Endodermal cell (in vitro differentiated cells): ENCODE measurements around the gene ADCY3. TPM values are rescaled to one million over a fixed set of nuclear protein-coding genes. Genes with fewer than 3 reads are reported as not detected.
A peak's percentile ranks its signal among the peaks of the same experiment; 100 is the strongest.

ENCODE experiments used
- DNase-seq: peaks from one replicate; pipeline ENCODE4 v3.0.0-alpha.2; 2017
- H3K27ac ChIP-seq: 2 replicates; pipeline ENCODE4 v1.5.1; 2013; ENCODE audit warnings: mild to moderate bottlenecking, low read depth, low read length, moderate library complexity
- H3K27me3 ChIP-seq: 2 replicates; pipeline ENCODE4 v1.6.1; 2013; ENCODE audit warnings: mild to moderate bottlenecking, low read length, moderate library complexity; ENCODE audit not compliant: insufficient read depth, control insufficient read depth, poor library complexity, severe bottlenecking
- H3K36me3 ChIP-seq: 2 replicates; pipeline ENCODE4 v1.7.0; 2013; ENCODE audit warnings: mild to moderate bottlenecking, low read length, moderate library complexity; ENCODE audit not compliant: control insufficient read depth, insufficient read depth
- H3K4me1 ChIP-seq: one replicate; pipeline ENCODE4 v1.7.0; 2013; ENCODE audit warnings: low read length; ENCODE audit not compliant: control insufficient read depth, insufficient read depth
- H3K4me3 ChIP-seq: 2 replicates; pipeline ENCODE4 v1.5.1; 2013; ENCODE audit warnings: mild to moderate bottlenecking, low read length, moderate library complexity
- H3K9ac ChIP-seq: 2 replicates; pipeline ENCODE4 v1.6.1; 2013; ENCODE audit warnings: mild to moderate bottlenecking, low read length, moderate library complexity; ENCODE audit not compliant: poor library complexity, severe bottlenecking; ENCODE audit errors: extremely low read depth
- H3K9me3 ChIP-seq: 2 replicates; pipeline ENCODE4 v1.6.1; 2013; ENCODE audit warnings: mild to moderate bottlenecking, low read length, moderate library complexity; ENCODE audit not compliant: control insufficient read depth
- H3K27ac Mint-ChIP-seq: 2 replicates; pipeline ENCODE4 v1.8.0; 2020; ENCODE audit warnings: mixed read lengths
- H3K27me3 Mint-ChIP-seq: 2 replicates; pipeline ENCODE4 v1.8.0; 2021; ENCODE audit warnings: mild to moderate bottlenecking, mixed read lengths; ENCODE audit not compliant: insufficient read depth
- H3K36me3 Mint-ChIP-seq: 2 replicates; pipeline ENCODE4 v1.8.0; 2020; ENCODE audit warnings: low read depth, mixed read lengths
- H3K4me1 Mint-ChIP-seq: 2 replicates; pipeline ENCODE4 v1.8.0; 2020; ENCODE audit warnings: mixed read lengths
- H3K4me3 Mint-ChIP-seq: 2 replicates; pipeline ENCODE4 v1.8.0; 2020; ENCODE audit warnings: mild to moderate bottlenecking, moderate library complexity, mixed read lengths
- H3K9me3 Mint-ChIP-seq: 2 replicates; pipeline ENCODE4 v1.8.0; 2020; ENCODE audit warnings: mild to moderate bottlenecking, mixed read lengths
- CTCF ChIP-seq: fragments of 200-600 bp; sonication (generic); conservative IDR thresholded peaks from 2 replicates; pipeline ENCODE4 v1.5.0; 2021; ENCODE audit warnings: antibody characterized with exemption, mild to moderate bottlenecking
- WGBS, 2 experiments: methylation state at CpG; one replicate each; pipeline versions ENCODE4 v1.1.5 to v1.1.7; 2013; ENCODE audit warnings: missing lambda C conversion rate in 2 of 2, mixed read lengths in 1 of 2; ENCODE audit not compliant: insufficient coverage in 1 of 2, insufficient read length in 1 of 2; 5-methylcytosine and 5-hydroxymethylcytosine counted together
- total RNA-seq, 2 donors: library from RNA; stranded (reverse); fragmentation: NEBNext Ultra II Directional in 1 of 2; extraction: Animal tissue kit (Norgen Biotek cat#: 25700) in 1 of 2; gene quantifications; 2 replicates in 1 of 2; 3 replicates in 1 of 2; pipeline ENCODE4 v1.2.1, GENCODE V29; 2021

The ADCY3 gene
- total RNA-seq, 2 donors from 2014 or later = 29.8 to 41.2 TPM

GRCh38 chr2:24926602-24927252 is 6.7 kb upstream of the ADCY3 start:
- Histone ChIP-seq H3K27me3 (no peaks in the 10 kb centered on the region), H3K4me3 (no peak overlapping the region), H3K9me3 (no peaks in the 10 kb centered on the region), H3K4me1 (no peaks in the 10 kb centered on the region), H3K9ac (no peak overlapping the region), H3K27ac (peak overlapping the region; percentile 24), H3K36me3 (no peaks in the 10 kb centered on the region)
- no peak for TF ChIP-seq CTCF
- no peak overlapping the region for H3K27ac Mint-ChIP-seq
- WGBS, 2 experiments = 76 to 78% methylated on average over 19 to 33 of the region's 33 CpGs
- peaks cover 11% of the 10 kb centered on the region for H3K4me1 Mint-ChIP-seq
- no peak overlapping the region for H3K4me3 Mint-ChIP-seq
- peak; percentile 75 for DNase-seq
- no peaks in the 10 kb centered on the region for H3K9me3 Mint-ChIP-seq
- no peaks in the 10 kb centered on the region for H3K36me3 Mint-ChIP-seq
- no peaks in the 10 kb centered on the region for H3K27me3 Mint-ChIP-seq

- H3K27me3 Mint-ChIP-seq = no peaks in the 10 kb centered on the region
- no peak overlapping the region for H3K27ac ChIP-seq
- no peak for TF ChIP-seq CTCF
- H3K27me3 ChIP-seq = no peaks in the 10 kb centered on the region
- no peak overlapping the region for H3K27ac Mint-ChIP-seq
- H3K9me3 ChIP-seq = no peaks in the 10 kb centered on the region
- no peak overlapping the region for H3K9ac ChIP-seq
- no peak overlapping the region for H3K4me3 ChIP-seq
- no peaks in the 10 kb centered on the region for H3K9me3 Mint-ChIP-seq
- 96 to 99% methylated on average over 11 to 14 of the region's 14 CpGs for WGBS, 2 experiments
- no peaks in the 10 kb centered on the region for H3K36me3 Mint-ChIP-seq
- DNase-seq = no peak
- H3K4me1 Mint-ChIP-seq = peaks cover 11% of the 10 kb centered on the region
- no peaks in the 10 kb centered on the region for H3K36me3 ChIP-seq
- no peak overlapping the region for H3K4me3 Mint-ChIP-seq
- H3K4me1 ChIP-seq = no peaks in the 10 kb centered on the region
Measured at GRCh38 chr2:24926220-24926601, 6.2 kb upstream of the ADCY3 start.

- Mint-ChIP-seq H3K4me1 (peaks cover 11% of the 10 kb centered on the region), H3K36me3 (no peaks in the 10 kb centered on the region), H3K9me3 (no peaks in the 10 kb centered on the region), H3K27me3 (peaks cover 4% of the 10 kb centered on the region), H3K4me3 (no peak overlapping the region), H3K27ac (no peak overlapping the region)
- H3K4me1 ChIP-seq = no peaks in the 10 kb centered on the region
- no peaks in the 10 kb centered on the region for H3K36me3 ChIP-seq
- peaks cover 3% of the 10 kb centered on the region for H3K27me3 ChIP-seq
- TF ChIP-seq CTCF = no peak
- no peak overlapping the region for H3K9ac ChIP-seq
- no peak overlapping the region for H3K27ac ChIP-seq
- no peak overlapping the region for H3K4me3 ChIP-seq
- WGBS, 2 experiments = 92 to 93% methylated on average over 9 to 10 of the region's 10 CpGs
- H3K9me3 ChIP-seq = no peaks in the 10 kb centered on the region
- DNase-seq = no peak
Measured at GRCh38 chr2:24925815-24926214, 5.8 kb upstream of the ADCY3 start.
